HUES48 (cell line): ENCODE measurements around the gene PARPBP.
"Not testable (repeated sequence)": the region's sequence is repeated elsewhere in the genome, so short reads cannot be mapped to it uniquely, and the experiment has no call there.

Source experiments
- H3K27ac ChIP-seq: one replicate; pipeline ENCODE4 v1.7.0; 2013; ENCODE audit warnings: low read depth, low read length, inconsistent platforms
- H3K27me3 ChIP-seq: 2 replicates; pipeline ENCODE4 v1.6.1; 2013; ENCODE audit warnings: mild to moderate bottlenecking, low read length; ENCODE audit not compliant: control insufficient read depth, insufficient read depth
- H3K36me3 ChIP-seq: 2 replicates; pipeline ENCODE4 v1.6.1; 2013; ENCODE audit warnings: low read length; ENCODE audit not compliant: control insufficient read depth, insufficient read depth
- H3K4me1 ChIP-seq: 2 replicates; pipeline ENCODE4 v1.6.1; 2013; ENCODE audit warnings: mild to moderate bottlenecking, low read length; ENCODE audit not compliant: control insufficient read depth, insufficient read depth
- H3K4me3 ChIP-seq: 2 replicates; pipeline ENCODE4 v1.5.1; 2013; ENCODE audit warnings: mild to moderate bottlenecking, low read depth, low read length
- H3K9ac ChIP-seq: 2 replicates; pipeline ENCODE4 v1.6.1; 2013; ENCODE audit warnings: mild to moderate bottlenecking, low read depth, low read length, moderate library complexity
- H3K9me3 ChIP-seq: 2 replicates; pipeline ENCODE4 v1.6.1; 2013; ENCODE audit warnings: low read length; ENCODE audit not compliant: control insufficient read depth, insufficient read depth

The PARPBP gene

GRCh38 chr12:102155206-102155605 is 35.2 kb downstream of the PARPBP start:
- H3K4me3 ChIP-seq, H3K9ac ChIP-seq, H3K4me1 ChIP-seq, H3K9me3 ChIP-seq, H3K27ac ChIP-seq, H3K27me3 ChIP-seq: not testable (repeated sequence)
- peaks cover 16% of the 10 kb centered on the region; the same call in 1 of the 2 replicates for H3K36me3 ChIP-seq

- Histone ChIP-seq H3K9ac (no peak overlapping the region), H3K4me3 (no peak overlapping the region), H3K27me3 (no peaks in the 10 kb centered on the region), H3K27ac (no peak overlapping the region), H3K4me1 (no peaks in the 10 kb centered on the region), H3K36me3 (peaks cover 13% of the 10 kb centered on the region; the same call in 1 of the 2 replicates), H3K9me3 (no peaks in the 10 kb centered on the region)
These were observed 43.4 kb downstream of the PARPBP start for GRCh38 chr12:102163383-102163782.

- Histone ChIP-seq H3K9me3 (no peaks in the 10 kb centered on the region), H3K4me3 (no peak overlapping the region), H3K27me3 (no peaks in the 10 kb centered on the region), H3K27ac (no peak overlapping the region), H3K36me3 (peaks cover 27% of the 10 kb centered on the region), H3K9ac (no peak overlapping the region), H3K4me1 (no peaks in the 10 kb centered on the region)
These were observed 48.0 kb downstream of the PARPBP start for GRCh38 chr12:102167821-102168604.

- Histone ChIP-seq H3K27me3 (no peaks in the 10 kb centered on the region), H3K36me3 (peaks cover 25% of the 10 kb centered on the region), H3K4me3 (no peak overlapping the region), H3K9me3 (no peaks in the 10 kb centered on the region), H3K27ac (no peak overlapping the region), H3K9ac (no peak overlapping the region), H3K4me1 (no peaks in the 10 kb centered on the region)
These were observed 50.1 kb downstream of the PARPBP start for GRCh38 chr12:102169922-102170621.

GRCh38 chr12:102171951-102172350 is 52.0 kb downstream of the PARPBP start:
- peaks cover 14% of the 10 kb centered on the region for H3K36me3 ChIP-seq
- H3K9ac ChIP-seq = no peak overlapping the region
- no peaks in the 10 kb centered on the region for H3K4me1 ChIP-seq
- no peak overlapping the region for H3K27ac ChIP-seq
- H3K27me3 ChIP-seq = no peaks in the 10 kb centered on the region
- no peaks in the 10 kb centered on the region for H3K9me3 ChIP-seq
- no peak overlapping the region for H3K4me3 ChIP-seq

GRCh38 chr12:102172436-102172835 is 52.5 kb downstream of the PARPBP start:
- H3K9me3 ChIP-seq = no peaks in the 10 kb centered on the region
- H3K9ac ChIP-seq = no peak overlapping the region
- H3K27ac ChIP-seq = no peak overlapping the region
- no peak overlapping the region for H3K4me3 ChIP-seq
- H3K36me3 ChIP-seq = peaks cover 14% of the 10 kb centered on the region
- H3K4me1 ChIP-seq = no peaks in the 10 kb centered on the region
- no peaks in the 10 kb centered on the region for H3K27me3 ChIP-seq

GRCh38 chr12:102174117-102174516 is 54.1 kb downstream of the PARPBP start:
- H3K27me3 ChIP-seq = no peaks in the 10 kb centered on the region
- H3K27ac ChIP-seq = no peak overlapping the region
- no peak overlapping the region for H3K9ac ChIP-seq
- H3K9me3 ChIP-seq = no peaks in the 10 kb centered on the region
- H3K4me3 ChIP-seq = no peak overlapping the region
- H3K4me1 ChIP-seq = no peaks in the 10 kb centered on the region
- H3K36me3 ChIP-seq = peaks cover 18% of the 10 kb centered on the region

GRCh38 chr12:102174761-102175160 is 54.8 kb downstream of the PARPBP start:
- Histone ChIP-seq H3K9ac (no peak overlapping the region), H3K27me3 (no peaks in the 10 kb centered on the region), H3K4me3 (no peak overlapping the region), H3K9me3 (no peaks in the 10 kb centered on the region), H3K4me1 (no peaks in the 10 kb centered on the region), H3K27ac (no peak overlapping the region), H3K36me3 (peaks cover 18% of the 10 kb centered on the region)

GRCh38 chr12:102182635-102183034 is 62.7 kb downstream of the PARPBP start:
- H3K4me3 ChIP-seq = no peak overlapping the region
- no peak overlapping the region for H3K27ac ChIP-seq
- H3K36me3 ChIP-seq = peaks cover 6% of the 10 kb centered on the region; the same call in 1 of the 2 replicates
- no peaks in the 10 kb centered on the region for H3K27me3 ChIP-seq
- H3K4me1 ChIP-seq = no peaks in the 10 kb centered on the region
- H3K9me3 ChIP-seq = no peaks in the 10 kb centered on the region
- no peak overlapping the region for H3K9ac ChIP-seq

GRCh38 chr12:102195826-102196225 is 75.8 kb downstream of the PARPBP start:
- Histone ChIP-seq H3K4me1 (no peaks in the 10 kb centered on the region), H3K27me3 (no peaks in the 10 kb centered on the region), H3K4me3 (no peak overlapping the region), H3K36me3 (peaks cover 16% of the 10 kb centered on the region), H3K27ac (no peak overlapping the region), H3K9me3 (no peaks in the 10 kb centered on the region), H3K9ac (no peak overlapping the region)

GRCh38 chr12:102197789-102198188 is 77.8 kb downstream of the PARPBP start, which contains the start of gene PMCH:
PMCH (minus strand) TSS chr12:102197833; CDS start chr12:102197770, 63 bp downstream.
- no peaks in the 10 kb centered on the region for H3K27me3 ChIP-seq
- no peaks in the 10 kb centered on the region for H3K9me3 ChIP-seq
- no peaks in the 10 kb centered on the region for H3K4me1 ChIP-seq
- no peak within 1 kb of the TSS for H3K4me3 ChIP-seq
- H3K27ac ChIP-seq = no peak within 1 kb of the TSS
- no peak within 1 kb of the TSS for H3K9ac ChIP-seq
- H3K36me3 ChIP-seq = peaks cover 16% of the 10 kb centered on the region
